HepG2 (cell line): Measurements from ENCODE around the gene FGF21. TPM values are rescaled to one million over a fixed set of nuclear protein-coding genes. Genes with fewer than 3 reads are reported as not detected.

Source experiments
- CREB1 ChIP-seq, 2 experiments: fragments of 450-650 bp in 1 of 2; IDR thresholded peaks; 2 replicates each; pipeline ENCODE4 v1.6.1; 2016 to 2017; ENCODE audit warnings: control low read depth in 1 of 2, mild to moderate bottlenecking in 1 of 2, missing compliant biosample characterization in 1 of 2, missing genetic modification characterization in 1 of 2
- CREB3 ChIP-seq: sonication (generic); formaldehyde crosslinking; IDR thresholded peaks from 2 replicates; pipeline ENCODE4 v1.5.0; 2020; ENCODE audit warnings: missing genetic modification reagents
- FOXC1 ChIP-seq: sonication (generic); formaldehyde crosslinking; IDR thresholded peaks from 2 replicates; pipeline ENCODE4 v1.8.0; 2022; ENCODE audit warnings: mild to moderate bottlenecking, missing genetic modification reagents, borderline replicate concordance
- FOXK2 ChIP-seq: fragments of 450-650 bp; IDR thresholded peaks from 2 replicates; pipeline ENCODE4 v1.6.1; 2016
- IRF2 ChIP-seq: IDR thresholded peaks from 2 replicates; pipeline ENCODE4 v1.6.1; 2018; ENCODE audit warnings: missing genetic modification reagents, missing compliant biosample characterization
- PLSCR1 ChIP-seq: sonication (generic); formaldehyde crosslinking; IDR thresholded peaks from 2 replicates; pipeline ENCODE4 v1.5.0; 2020; ENCODE audit warnings: missing genetic modification reagents, mild to moderate bottlenecking, borderline replicate concordance
- RFX3 ChIP-seq: IDR thresholded peaks from 2 replicates; pipeline ENCODE4 v1.6.1; 2016; ENCODE audit warnings: missing biosample characterization, missing genetic modification reagents
- TARDBP ChIP-seq: sonication (generic); formaldehyde crosslinking; IDR thresholded peaks from 2 replicates; pipeline ENCODE4 v1.8.0; 2022; ENCODE audit warnings: mild to moderate bottlenecking, missing genetic modification reagents
- TFE3 ChIP-seq: IDR thresholded peaks from 2 replicates; pipeline ENCODE4 v1.6.1; 2016
- THAP11 ChIP-seq: IDR thresholded peaks from 2 replicates; pipeline ENCODE4 v1.6.1; 2016; ENCODE audit warnings: missing biosample characterization, missing genetic modification reagents
- THYN1 ChIP-seq: sonication (generic); formaldehyde crosslinking; IDR thresholded peaks from 2 replicates; pipeline ENCODE4 v1.8.1; 2023; ENCODE audit warnings: low read depth, mild to moderate bottlenecking, moderate library complexity, missing genetic modification reagents, borderline replicate concordance
- TOE1 ChIP-seq: sonication (generic); formaldehyde crosslinking; IDR thresholded peaks from 2 replicates; pipeline ENCODE4 v1.4.0; 2020; ENCODE audit warnings: mild to moderate bottlenecking, missing genetic modification reagents
- YY1 ChIP-seq: IDR thresholded peaks from 2 replicates; pipeline ENCODE4 v1.6.1; 2011; ENCODE audit warnings: low read length, low read depth, moderate library complexity, mild to moderate bottlenecking; ENCODE audit not compliant: insufficient read depth, insufficient replicate concordance
- ZFX ChIP-seq: sonication (generic); formaldehyde crosslinking; IDR thresholded peaks from 2 replicates; pipeline ENCODE4 v1.4.0; 2020; ENCODE audit warnings: mild to moderate bottlenecking, low read depth, missing genetic modification reagents, moderate library complexity
- ZNF12 ChIP-seq: sonication (generic); formaldehyde crosslinking; IDR thresholded peaks from 2 replicates; pipeline ENCODE4 v1.5.0; 2020; ENCODE audit warnings: missing genetic modification reagents
- ZNF256 ChIP-seq: sonication (generic); formaldehyde crosslinking; conservative IDR thresholded peaks from 2 replicates; pipeline ENCODE4 v1.4.0; 2020; ENCODE audit warnings: missing genetic modification reagents
- ZNF281 ChIP-seq: sonication (generic); formaldehyde crosslinking; IDR thresholded peaks from 2 replicates; pipeline ENCODE4 v1.4.0; 2020; ENCODE audit warnings: missing genetic modification reagents, borderline replicate concordance
- ZNF362 ChIP-seq: sonication (generic); formaldehyde crosslinking; IDR thresholded peaks from 2 replicates; pipeline ENCODE4 v1.4.0; 2020; ENCODE audit warnings: missing genetic modification reagents, mild to moderate bottlenecking, borderline replicate concordance
- ZNF446 ChIP-seq: sonication (generic); formaldehyde crosslinking; IDR thresholded peaks from 2 replicates; pipeline ENCODE4 v1.5.0; 2020; ENCODE audit warnings: mild to moderate bottlenecking, missing genetic modification reagents
- ZNF468 ChIP-seq: sonication (generic); formaldehyde crosslinking; IDR thresholded peaks from 2 replicates; pipeline ENCODE4 v1.8.0; 2022; ENCODE audit warnings: mild to moderate bottlenecking, moderate library complexity, missing genetic modification reagents
- ZNF597 ChIP-seq: sonication (generic); formaldehyde crosslinking; IDR thresholded peaks from 2 replicates; pipeline ENCODE4 v1.5.0; 2020; ENCODE audit warnings: missing genetic modification reagents
- polyA plus RNA-seq, 8 experiments: library from polyadenylated mRNA; depleted of rRNA in 3 of 8; stranded (reverse) in 7 of 8; unstranded in 1 of 8; fragments of >200 nt; fragmentation: Illumina TruSeq in 4 of 8; extraction: Trizol in 4 of 8; gene quantifications; 2 replicates each; pipeline versions ENCODE4 v1.2.1 to v1.2.3, GENCODE V29; 2011 to 2016; ENCODE audit warnings: low read depth in 4 of 8, missing spikeins in 1 of 8, mixed read lengths in 1 of 8; ENCODE audit not compliant: insufficient read depth in 1 of 8
- total RNA-seq, 5 experiments: library from RNA; depleted of rRNA; stranded (reverse); fragments of >200 nt; fragmentation: Illumina TruSeq; extraction: Trizol; gene quantifications; 2 replicates each; pipeline ENCODE4 v1.2.3, GENCODE V29; 2016; ENCODE audit warnings: low read depth in 1 of 5

Gene FGF21
- total and polyA plus RNA-seq, 2 of the 13 experiments (the other 11 are each of a cell fraction or from before 2014, with no cell fraction given): 0.17 TPM; not detected in 1

GRCh38 chr19:48745208-48745995 is 9.9 kb upstream of the FGF21 start (continued):
- TF ChIP-seq ZNF597 (CRISPR knock-in tag) (0 out of 2 replicates have a peak, but pooled peaks have one; percentile 38), FOXC1 (CRISPR knock-in tag) (peak; percentile 46; the same call in 1 of the 2 replicates), ZNF446 (no peak), PLSCR1 (no peak), TARDBP (CRISPR knock-in tag) (no peak), ZNF468 (CRISPR knock-in tag) (no peak), TFE3 (no peak), YY1 (no peak), ZNF362 (CRISPR knock-in tag) (no peak), CREB1 (IDR thresholded peaks at IDR 0.05) (no peak), CREB1 (CRISPR knock-in tag; IDR thresholded peaks at IDR 0.05) (peak; percentile 54; the same call in 1 of the 2 replicates), THYN1 (CRISPR knock-in tag) (no peak), ZNF256 (CRISPR knock-in tag) (no peak), CREB3 (CRISPR knock-in tag) (no peak), IRF2 (CRISPR knock-in tag) (no peak), ZNF12 (CRISPR knock-in tag) (no peak), TOE1 (CRISPR knock-in tag) (no peak), ZFX (peak; percentile 32; the same call in 1 of the 2 replicates), THAP11 (CRISPR knock-in tag) (peak; percentile 100), RFX3 (CRISPR knock-in tag) (no peak), FOXK2 (no peak), ZNF281 (CRISPR knock-in tag) (no peak)
